ENCODE measurements around the gene EPHA3. TPM values are rescaled to one million over a fixed set of nuclear protein-coding genes. Genes with fewer than 3 reads are reported as not detected.

The EPHA3 gene
- polyA plus RNA-seq, 2 donors, result 0.18 to 0.38 TPM

DNA sequence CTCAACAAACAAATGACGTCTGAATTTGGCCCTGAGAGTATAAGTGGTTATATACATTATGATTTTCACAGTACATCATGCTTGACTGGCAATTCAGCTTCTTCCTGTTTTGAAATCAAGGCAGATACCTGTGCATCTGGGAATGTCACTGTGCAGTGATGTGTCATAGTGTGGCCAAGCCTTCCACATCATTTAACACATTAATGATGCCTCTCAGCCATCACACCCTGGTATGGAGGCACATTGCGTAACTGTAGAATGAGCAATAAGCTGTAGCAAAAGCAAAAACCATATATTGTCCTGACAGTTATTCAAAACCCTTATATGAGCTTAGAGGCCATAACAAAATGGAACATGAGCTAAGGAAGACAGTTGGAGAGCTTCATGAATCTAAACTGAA is 246.0 kb downstream of the EPHA3 start:
- H3K27ac ChIP-seq (ENCODE audit: low read depth in 2 of 2, low read length in 1 of 2), result no peak overlapping the region
- H3K9me3 ChIP-seq (ENCODE audit: control insufficient read depth in 2 of 2, insufficient read depth in 1 of 2, low read depth in 1 of 2, low read length in 1 of 2), result no peaks in the 10 kb centered on the region
- H3K4me1 ChIP-seq (ENCODE audit: control insufficient read depth in 2 of 2, insufficient read depth in 2 of 2, low read length in 1 of 2), result no peaks in the 10 kb centered on the region
- H3K36me3 ChIP-seq (ENCODE audit: control insufficient read depth in 2 of 2, insufficient read depth in 2 of 2, low read length in 1 of 2), result no peaks in the 10 kb centered on the region
- H3K27me3 ChIP-seq (ENCODE audit: control insufficient read depth in 1 of 2, insufficient read depth in 2 of 2, low read length in 2 of 2), result no peaks in the 10 kb centered on the region
- 60 to 70% methylated on average over 2 of the region's 2 CpGs for WGBS, 2 donors
- H3K4me3 ChIP-seq (ENCODE audit: low read depth in 1 of 2, low read length in 2 of 2), result no peak overlapping the region

DNA sequence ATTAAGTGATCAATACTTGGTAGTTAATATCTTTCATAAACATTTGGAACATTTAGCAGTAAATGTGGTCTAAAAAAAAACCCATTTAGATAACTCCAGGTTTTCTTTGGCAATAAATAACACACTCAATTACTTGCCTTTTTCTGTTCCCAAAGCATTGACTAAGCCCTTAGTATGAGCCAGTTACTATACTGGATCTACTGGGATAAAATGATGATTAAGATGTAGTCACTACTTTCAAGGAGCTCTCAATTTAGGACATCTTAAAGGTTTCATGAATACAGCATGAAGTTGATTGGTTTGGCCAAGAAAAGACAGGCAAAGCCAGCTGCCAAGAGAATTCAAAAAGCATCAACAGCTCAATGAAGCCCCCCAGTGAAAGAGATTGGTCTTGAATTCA is 250.9 kb downstream of the EPHA3 start:
- Histone ChIP-seq H3K27ac (ENCODE audit: low read depth in 2 of 2, low read length in 1 of 2) (no peak overlapping the region), H3K36me3 (ENCODE audit: control insufficient read depth in 2 of 2, insufficient read depth in 2 of 2, low read length in 1 of 2) (no peaks in the 10 kb centered on the region), H3K4me3 (ENCODE audit: low read depth in 1 of 2, low read length in 2 of 2) (no peak overlapping the region), H3K9me3 (ENCODE audit: control insufficient read depth in 2 of 2, insufficient read depth in 1 of 2, low read depth in 1 of 2, low read length in 1 of 2) (no peaks in the 10 kb centered on the region), H3K4me1 (ENCODE audit: control insufficient read depth in 2 of 2, insufficient read depth in 2 of 2, low read length in 1 of 2) (no peaks in the 10 kb centered on the region), H3K27me3 (ENCODE audit: control insufficient read depth in 1 of 2, insufficient read depth in 2 of 2, low read length in 2 of 2) (no peaks in the 10 kb centered on the region)

DNA sequence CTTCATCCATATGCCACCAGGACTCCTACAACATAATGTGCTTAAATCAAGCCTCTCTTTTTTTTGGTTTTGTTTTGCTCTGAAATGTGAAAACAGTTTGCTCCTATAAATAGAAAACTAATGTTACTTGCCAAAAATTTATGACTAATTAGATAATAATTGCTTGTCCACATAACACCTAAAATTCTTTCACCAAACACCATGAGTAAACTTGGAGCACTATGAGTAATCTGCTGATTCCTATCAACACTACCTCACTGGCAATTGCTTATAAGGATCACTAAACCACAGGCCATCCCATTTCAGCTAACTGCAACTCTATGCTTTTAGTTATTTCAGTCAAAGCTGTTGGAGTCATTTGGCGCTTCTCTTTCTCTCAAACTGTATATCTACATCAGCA is 252.7 kb downstream of the EPHA3 start:
- Histone ChIP-seq H3K9me3 (ENCODE audit: control insufficient read depth in 2 of 2, insufficient read depth in 1 of 2, low read depth in 1 of 2, low read length in 1 of 2) (no peaks in the 10 kb centered on the region), H3K27ac (ENCODE audit: low read depth in 2 of 2, low read length in 1 of 2) (no peak overlapping the region), H3K4me1 (ENCODE audit: control insufficient read depth in 2 of 2, insufficient read depth in 2 of 2, low read length in 1 of 2) (no peaks in the 10 kb centered on the region), H3K36me3 (ENCODE audit: control insufficient read depth in 2 of 2, insufficient read depth in 2 of 2, low read length in 1 of 2) (no peaks in the 10 kb centered on the region), H3K4me3 (ENCODE audit: low read depth in 1 of 2, low read length in 2 of 2) (no peak overlapping the region), H3K27me3 (ENCODE audit: control insufficient read depth in 1 of 2, insufficient read depth in 2 of 2, low read length in 2 of 2) (no peaks in the 10 kb centered on the region)
- WGBS, 2 donors, result 85 to 92% methylated on average over 1 of the region's 1 CpG

DNA sequence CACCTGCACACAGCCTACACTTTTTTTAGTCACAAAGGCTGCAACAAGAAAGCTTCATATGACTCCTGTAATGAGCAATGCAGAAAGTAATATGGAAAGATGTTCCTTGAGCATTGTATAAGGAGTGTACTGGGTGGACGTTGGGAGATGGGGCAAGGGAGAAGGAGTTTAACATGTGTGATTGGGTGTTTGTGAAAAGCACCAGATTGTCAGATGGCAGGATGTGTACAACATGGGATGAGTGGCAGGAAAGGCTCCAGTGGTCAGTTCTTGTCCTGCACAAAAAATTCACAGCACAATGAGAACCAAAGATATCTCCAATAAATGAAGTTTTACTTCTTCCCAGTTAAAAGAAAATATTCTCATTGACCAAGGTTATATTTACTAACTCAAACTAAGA is 255.1 kb downstream of the EPHA3 start:
- 55% methylated on average over 1 of the region's 1 CpG for WGBS, 2 donors
- H3K4me3 ChIP-seq (ENCODE audit: low read depth in 1 of 2, low read length in 2 of 2), result no peak overlapping the region

DNA sequence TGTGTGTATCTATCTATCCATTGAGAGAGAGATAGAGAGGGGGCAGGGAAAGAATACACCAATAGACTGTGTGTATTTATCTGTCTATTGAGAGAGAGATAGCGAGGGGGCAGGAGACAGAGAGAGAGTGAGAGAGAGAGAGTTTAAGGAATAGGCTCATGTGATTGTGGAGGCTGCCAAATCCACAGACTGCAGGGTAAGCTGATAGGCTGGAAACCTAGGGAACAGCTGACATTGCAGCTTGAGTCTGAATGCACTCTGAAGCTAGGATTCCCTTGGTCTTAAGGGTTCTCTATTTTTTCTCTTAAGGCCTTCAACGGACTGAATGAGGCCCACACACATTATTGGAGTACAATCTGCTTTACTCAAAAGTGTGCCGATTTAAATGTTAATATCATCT is 255.8 kb downstream of the EPHA3 start:
- H3K27me3 ChIP-seq (ENCODE audit: control insufficient read depth in 1 of 2, insufficient read depth in 2 of 2, low read length in 2 of 2), result no peaks in the 10 kb centered on the region
- no peaks in the 10 kb centered on the region for H3K36me3 ChIP-seq (ENCODE audit: control insufficient read depth in 2 of 2, insufficient read depth in 2 of 2, low read length in 1 of 2)
- no peak overlapping the region for H3K27ac ChIP-seq (ENCODE audit: low read depth in 2 of 2, low read length in 1 of 2)
- H3K4me1 ChIP-seq (ENCODE audit: control insufficient read depth in 2 of 2, insufficient read depth in 2 of 2, low read length in 1 of 2), result no peaks in the 10 kb centered on the region
- H3K9me3 ChIP-seq (ENCODE audit: control insufficient read depth in 2 of 2, insufficient read depth in 1 of 2, low read depth in 1 of 2, low read length in 1 of 2), result no peaks in the 10 kb centered on the region
- WGBS, 2 donors, result 82 to 83% methylated on average over 3 of the region's 3 CpGs
- no peak overlapping the region for H3K4me3 ChIP-seq (ENCODE audit: low read depth in 1 of 2, low read length in 2 of 2)

More for the DNA sequence above, 255.1 kb downstream of the EPHA3 start:
- no peaks in the 10 kb centered on the region for H3K9me3 ChIP-seq (ENCODE audit: control insufficient read depth in 2 of 2, insufficient read depth in 1 of 2, low read depth in 1 of 2, low read length in 1 of 2)
- H3K27ac ChIP-seq (ENCODE audit: low read depth in 2 of 2, low read length in 1 of 2), result no peak overlapping the region
- no peaks in the 10 kb centered on the region for H3K27me3 ChIP-seq (ENCODE audit: control insufficient read depth in 1 of 2, insufficient read depth in 2 of 2, low read length in 2 of 2)
- H3K36me3 ChIP-seq (ENCODE audit: control insufficient read depth in 2 of 2, insufficient read depth in 2 of 2, low read length in 1 of 2), result no peaks in the 10 kb centered on the region
- no peaks in the 10 kb centered on the region for H3K4me1 ChIP-seq (ENCODE audit: control insufficient read depth in 2 of 2, insufficient read depth in 2 of 2, low read length in 1 of 2)

DNA sequence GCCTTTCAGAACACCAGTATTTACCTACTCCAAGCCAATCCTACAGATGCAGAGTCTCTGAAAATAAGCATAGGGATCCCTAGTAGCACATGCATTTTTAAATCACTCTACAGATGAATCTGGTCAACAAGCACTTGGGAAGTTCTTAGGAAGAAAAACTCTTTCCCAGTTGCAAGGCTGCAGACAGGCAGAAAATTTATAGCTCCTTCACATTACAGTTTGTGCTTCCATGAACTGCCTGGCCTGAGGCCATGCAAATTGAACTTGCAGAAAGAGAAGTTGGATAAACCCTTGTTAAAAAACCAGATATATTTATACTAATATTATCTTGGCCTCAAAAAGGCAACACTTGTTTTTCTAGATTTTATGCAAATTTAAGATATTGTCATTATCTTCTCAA is 256.9 kb downstream of the EPHA3 start:
- Histone ChIP-seq H3K4me3 (ENCODE audit: low read depth in 1 of 2, low read length in 2 of 2) (no peak overlapping the region), H3K4me1 (ENCODE audit: control insufficient read depth in 2 of 2, insufficient read depth in 2 of 2, low read length in 1 of 2) (no peaks in the 10 kb centered on the region), H3K9me3 (ENCODE audit: control insufficient read depth in 2 of 2, insufficient read depth in 1 of 2, low read depth in 1 of 2, low read length in 1 of 2) (no peaks in the 10 kb centered on the region), H3K36me3 (ENCODE audit: control insufficient read depth in 2 of 2, insufficient read depth in 2 of 2, low read length in 1 of 2) (no peaks in the 10 kb centered on the region), H3K27ac (ENCODE audit: low read depth in 2 of 2, low read length in 1 of 2) (no peak overlapping the region), H3K27me3 (ENCODE audit: control insufficient read depth in 1 of 2, insufficient read depth in 2 of 2, low read length in 2 of 2) (no peaks in the 10 kb centered on the region)

DNA sequence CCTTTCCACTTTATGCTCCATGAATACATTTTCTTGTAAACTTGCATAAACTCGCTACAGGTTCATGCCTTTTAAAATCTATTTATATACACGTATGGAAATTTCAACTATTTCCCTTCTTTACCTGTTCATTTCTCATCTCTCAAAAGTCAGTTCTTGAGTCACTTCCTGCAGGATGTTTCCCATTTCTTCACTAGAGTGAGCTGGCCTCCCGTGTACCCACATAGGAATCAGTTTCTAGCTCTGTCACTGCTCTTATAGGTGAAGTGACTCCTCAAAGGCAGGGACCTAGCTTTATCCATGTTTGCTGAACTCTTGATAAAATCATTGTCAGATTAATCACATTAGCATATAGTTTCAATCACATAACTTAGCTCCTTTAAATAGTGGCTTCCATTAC is 259.7 kb downstream of the EPHA3 start:
- H3K4me1 ChIP-seq (ENCODE audit: control insufficient read depth in 2 of 2, insufficient read depth in 2 of 2, low read length in 1 of 2), result no peaks in the 10 kb centered on the region
- no peaks in the 10 kb centered on the region for H3K36me3 ChIP-seq (ENCODE audit: control insufficient read depth in 2 of 2, insufficient read depth in 2 of 2, low read length in 1 of 2)
- 46 to 49% methylated on average over 3 of the region's 3 CpGs for WGBS, 2 donors
- H3K9me3 ChIP-seq (ENCODE audit: control insufficient read depth in 2 of 2, insufficient read depth in 1 of 2, low read depth in 1 of 2, low read length in 1 of 2), result no peaks in the 10 kb centered on the region
- H3K27ac ChIP-seq (ENCODE audit: low read depth in 2 of 2, low read length in 1 of 2), result no peak overlapping the region
- no peaks in the 10 kb centered on the region for H3K27me3 ChIP-seq (ENCODE audit: control insufficient read depth in 1 of 2, insufficient read depth in 2 of 2, low read length in 2 of 2)
- no peak overlapping the region for H3K4me3 ChIP-seq (ENCODE audit: low read depth in 1 of 2, low read length in 2 of 2)

DNA sequence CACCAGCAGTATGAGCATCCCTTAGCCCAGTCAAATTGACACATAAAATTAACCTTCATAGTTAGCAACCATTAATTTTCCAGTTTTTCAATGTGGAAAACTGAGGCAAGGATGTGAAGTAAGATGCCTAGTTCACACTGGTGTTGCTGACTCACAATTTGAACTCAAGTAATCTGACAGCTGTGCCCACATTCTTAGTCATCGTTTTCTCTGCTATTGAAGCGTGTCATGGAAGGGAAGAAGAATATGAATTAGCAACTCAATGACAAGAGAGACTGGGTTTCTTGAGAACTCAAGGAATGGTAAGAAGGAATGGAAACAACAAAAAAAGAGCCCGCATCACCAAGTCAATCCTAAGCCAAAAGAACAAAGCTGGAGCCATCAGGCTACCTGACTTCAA is 261.4 kb downstream of the EPHA3 start:
- no peaks in the 10 kb centered on the region for H3K36me3 ChIP-seq (ENCODE audit: control insufficient read depth in 2 of 2, insufficient read depth in 2 of 2, low read length in 1 of 2)
- no peak overlapping the region for H3K27ac ChIP-seq (ENCODE audit: low read depth in 2 of 2, low read length in 1 of 2)
- H3K9me3 ChIP-seq (ENCODE audit: control insufficient read depth in 2 of 2, insufficient read depth in 1 of 2, low read depth in 1 of 2, low read length in 1 of 2), result no peaks in the 10 kb centered on the region
- H3K27me3 ChIP-seq (ENCODE audit: control insufficient read depth in 1 of 2, insufficient read depth in 2 of 2, low read length in 2 of 2), result no peaks in the 10 kb centered on the region
- no peak overlapping the region for H3K4me3 ChIP-seq (ENCODE audit: low read depth in 1 of 2, low read length in 2 of 2)
- H3K4me1 ChIP-seq (ENCODE audit: control insufficient read depth in 2 of 2, insufficient read depth in 2 of 2, low read length in 1 of 2), result no peaks in the 10 kb centered on the region
- 76 to 89% methylated on average over 3 of the region's 3 CpGs for WGBS, 2 donors

DNA sequence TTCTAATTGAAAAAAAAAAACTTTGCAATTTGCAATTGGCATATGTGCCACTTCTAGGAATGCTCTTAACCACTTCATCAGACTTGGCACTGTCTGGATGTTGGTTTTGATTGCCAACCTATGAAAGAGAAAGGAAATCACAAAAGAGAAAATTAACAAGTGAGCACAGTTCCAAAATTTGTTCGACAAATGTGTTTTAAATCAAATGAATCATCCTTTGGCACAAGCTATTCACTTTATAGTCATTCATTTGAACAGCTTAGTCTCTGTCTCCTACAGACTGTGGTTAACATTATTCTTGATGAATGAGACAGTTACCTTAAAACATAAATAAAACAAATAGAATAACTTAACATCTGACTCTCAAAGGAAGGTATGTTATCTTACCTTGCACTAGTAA is 265.0 kb downstream of the EPHA3 start:
- H3K4me3 ChIP-seq (ENCODE audit: low read depth in 1 of 2, low read length in 2 of 2), result no peak overlapping the region
- no peak overlapping the region for H3K27ac ChIP-seq (ENCODE audit: low read depth in 2 of 2, low read length in 1 of 2)
- H3K9me3 ChIP-seq (ENCODE audit: control insufficient read depth in 2 of 2, insufficient read depth in 1 of 2, low read depth in 1 of 2, low read length in 1 of 2), result no peaks in the 10 kb centered on the region
- H3K36me3 ChIP-seq (ENCODE audit: control insufficient read depth in 2 of 2, insufficient read depth in 2 of 2, low read length in 1 of 2), result no peaks in the 10 kb centered on the region
- 16 to 41% methylated on average over 1 of the region's 1 CpG for WGBS, 2 donors
- no peaks in the 10 kb centered on the region for H3K4me1 ChIP-seq (ENCODE audit: control insufficient read depth in 2 of 2, insufficient read depth in 2 of 2, low read length in 1 of 2)
- no peaks in the 10 kb centered on the region for H3K27me3 ChIP-seq (ENCODE audit: control insufficient read depth in 1 of 2, insufficient read depth in 2 of 2, low read length in 2 of 2)

DNA sequence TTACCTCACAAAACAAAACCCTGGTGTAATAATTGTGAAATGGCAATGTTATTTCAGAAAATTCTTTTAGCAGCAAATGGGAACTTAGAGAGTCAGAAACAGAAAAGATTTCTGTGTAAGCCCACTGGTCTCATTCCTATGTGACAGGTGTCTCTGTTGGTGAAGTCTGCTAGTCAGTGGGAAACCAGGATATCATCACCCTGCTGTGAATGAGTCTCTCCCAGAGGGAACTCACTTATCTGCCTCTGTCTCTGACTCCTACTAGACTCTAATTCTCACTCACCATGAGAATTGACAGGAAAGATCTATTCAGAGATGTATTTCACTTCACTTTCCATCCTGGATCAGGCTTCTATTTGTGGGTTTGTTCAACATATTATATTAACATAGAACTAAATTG is 266.0 kb downstream of the EPHA3 start:
- Histone ChIP-seq H3K27ac (ENCODE audit: low read depth in 2 of 2, low read length in 1 of 2) (no peak overlapping the region), H3K36me3 (ENCODE audit: control insufficient read depth in 2 of 2, insufficient read depth in 2 of 2, low read length in 1 of 2) (no peaks in the 10 kb centered on the region), H3K4me3 (ENCODE audit: low read depth in 1 of 2, low read length in 2 of 2) (no peak overlapping the region), H3K27me3 (ENCODE audit: control insufficient read depth in 1 of 2, insufficient read depth in 2 of 2, low read length in 2 of 2) (no peaks in the 10 kb centered on the region), H3K4me1 (ENCODE audit: control insufficient read depth in 2 of 2, insufficient read depth in 2 of 2, low read length in 1 of 2) (no peaks in the 10 kb centered on the region), H3K9me3 (ENCODE audit: control insufficient read depth in 2 of 2, insufficient read depth in 1 of 2, low read depth in 1 of 2, low read length in 1 of 2) (no peaks in the 10 kb centered on the region)

Data from esophagus (tissue), 2 donors.